HG02798 (cell line): Measurements from ENCODE around the gene IL32.
"Not testable (repeated sequence)": the region's sequence is repeated elsewhere in the genome, so short reads cannot be mapped to it uniquely, and the experiment has no call there.

Experiments used
- ATAC-seq: cut with Tn5 transposase; IDR thresholded peaks from one replicate; pipeline ENCODE4 v1.9.1; 2021; ENCODE audit warnings: mild to moderate bottlenecking; ENCODE audit not compliant: unreplicated experiment, poor library complexity

The IL32 gene

DNA sequence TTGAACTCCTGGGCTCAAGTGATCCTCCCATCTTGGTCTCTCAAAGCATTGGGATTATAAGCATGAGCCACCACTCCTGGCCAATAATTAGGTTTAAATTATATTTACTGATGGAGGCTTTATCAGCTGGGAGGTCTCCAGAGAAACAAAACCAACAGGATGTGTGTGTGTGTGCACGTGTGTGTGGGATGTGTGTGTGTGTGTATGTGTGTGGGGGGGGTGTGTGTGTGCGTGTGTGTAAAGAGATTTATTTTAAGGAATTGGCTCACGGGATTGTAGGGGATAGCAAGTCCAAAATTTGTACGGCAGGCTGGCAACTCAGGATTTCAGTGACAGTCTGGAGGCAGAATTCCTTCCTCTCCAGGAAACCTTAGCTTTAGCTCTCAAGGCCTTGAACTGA is 14.4 kb upstream of the IL32 start:
- ATAC-seq, result no peak

DNA sequence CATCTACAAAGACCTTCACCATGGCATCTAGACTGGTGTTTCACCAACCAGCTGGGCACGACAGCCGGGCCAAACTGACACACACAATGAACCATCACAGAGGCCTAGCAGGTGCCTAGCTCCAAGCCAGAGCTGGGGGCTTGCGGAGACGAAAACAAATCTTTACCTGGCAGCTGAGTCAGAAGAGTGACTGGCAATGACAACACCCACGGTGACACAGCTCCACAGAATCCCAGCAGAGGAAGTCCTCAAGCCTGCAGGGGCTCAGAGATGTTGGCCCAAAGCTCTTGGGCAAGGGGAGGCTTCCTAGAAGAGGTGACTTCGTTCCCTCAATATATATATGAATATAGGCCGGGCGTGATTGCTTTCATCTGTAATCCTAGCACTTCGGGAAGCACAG is 13.9 kb upstream of the IL32 start:
- ATAC-seq, result no peak

DNA sequence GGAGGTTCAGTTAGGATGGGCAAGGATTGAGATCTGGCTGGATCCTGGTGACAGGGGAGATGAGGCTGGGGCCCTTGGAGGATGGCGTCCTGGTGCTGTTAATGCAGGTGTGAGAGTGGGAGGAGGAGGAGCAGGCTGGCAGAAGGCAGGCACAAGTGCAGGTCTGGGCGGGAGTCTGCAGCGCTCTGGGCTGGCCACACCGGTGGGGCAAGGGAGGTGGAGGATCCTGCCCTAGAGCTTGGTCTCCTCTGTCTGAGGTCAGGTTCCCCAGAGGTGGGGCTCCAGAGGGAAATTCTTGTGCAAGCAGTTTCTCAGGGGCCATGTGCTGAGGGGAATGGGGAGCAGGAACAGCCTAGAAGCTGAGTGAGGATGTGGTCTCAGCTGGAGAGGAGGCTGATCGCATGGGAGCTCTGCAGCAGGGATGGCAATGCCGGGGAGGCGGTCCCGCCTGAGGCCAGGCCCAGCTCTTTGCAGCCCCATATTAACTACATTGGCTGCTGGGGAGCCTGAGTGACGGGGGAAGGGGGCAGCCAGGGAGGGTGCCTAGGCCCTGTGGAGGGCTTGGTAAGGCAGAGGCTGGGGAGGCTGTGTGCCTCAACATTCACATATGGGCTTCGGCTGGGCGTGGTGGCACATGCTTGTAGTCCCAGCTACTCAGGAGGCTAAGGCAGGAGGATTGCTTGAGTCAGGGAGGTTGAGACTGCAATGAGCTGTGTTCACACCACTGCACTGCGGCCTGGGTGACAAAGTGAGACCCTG is 12.7 kb upstream of the IL32 start:
- ATAC-seq, result not testable (repeated sequence)

DNA sequence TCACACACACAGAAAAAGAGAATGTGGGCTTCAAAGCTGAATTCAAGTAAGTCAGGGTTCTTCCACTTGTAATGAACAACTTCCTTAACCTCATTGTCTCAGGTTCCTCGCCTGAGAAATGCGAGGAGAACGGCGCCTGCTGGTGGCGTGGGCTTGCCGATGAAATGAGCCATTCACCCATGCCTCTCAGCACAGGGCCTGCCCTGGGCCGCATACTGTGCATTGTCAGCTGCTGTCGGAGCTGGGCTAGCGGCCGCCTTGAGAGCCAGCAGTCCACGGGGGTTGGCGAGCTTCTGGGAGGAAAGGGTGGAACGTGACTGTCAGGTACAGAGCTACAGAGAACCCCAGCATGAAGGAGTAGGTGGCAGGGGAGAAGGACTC is 12.1 kb upstream of the IL32 start:
- ATAC-seq, result not testable (repeated sequence)

DNA sequence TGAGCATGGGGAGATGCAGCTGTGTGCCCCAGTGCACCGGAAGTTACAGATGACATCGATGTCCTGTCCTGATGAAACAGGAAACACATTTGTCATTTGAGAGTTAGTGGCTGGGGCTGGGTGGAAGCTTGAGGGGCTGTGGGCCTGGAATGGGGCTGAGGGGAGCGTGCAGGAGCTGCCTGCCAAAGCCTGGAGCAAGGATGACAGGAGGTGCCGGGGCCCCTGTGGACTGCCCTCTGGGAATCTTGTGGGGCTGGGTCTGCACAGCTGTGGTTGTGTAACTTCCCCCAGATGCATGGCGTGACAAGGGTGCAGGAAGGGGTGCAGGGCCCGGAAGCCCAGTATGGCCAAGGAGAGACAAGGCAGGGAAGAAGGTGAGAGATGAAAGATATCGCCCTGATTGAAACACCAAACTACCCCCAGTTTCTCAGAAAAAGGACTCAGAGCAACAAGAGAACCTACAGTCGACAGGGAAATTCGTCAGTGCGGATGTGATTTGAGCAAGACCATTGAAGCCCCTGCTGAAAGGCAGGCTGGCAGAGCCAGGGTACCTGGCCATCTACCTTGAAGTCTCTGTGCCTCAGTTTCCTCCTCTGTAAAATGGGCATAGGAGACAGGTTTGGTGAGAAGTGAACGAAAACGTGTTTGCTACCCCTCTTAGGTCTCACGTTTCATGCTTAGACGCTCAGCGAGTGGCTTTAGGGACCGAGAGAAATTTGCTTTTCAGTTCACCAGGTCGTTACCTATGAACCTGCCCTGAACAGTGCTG is 10.3 kb upstream of the IL32 start:
- no peak for ATAC-seq

DNA sequence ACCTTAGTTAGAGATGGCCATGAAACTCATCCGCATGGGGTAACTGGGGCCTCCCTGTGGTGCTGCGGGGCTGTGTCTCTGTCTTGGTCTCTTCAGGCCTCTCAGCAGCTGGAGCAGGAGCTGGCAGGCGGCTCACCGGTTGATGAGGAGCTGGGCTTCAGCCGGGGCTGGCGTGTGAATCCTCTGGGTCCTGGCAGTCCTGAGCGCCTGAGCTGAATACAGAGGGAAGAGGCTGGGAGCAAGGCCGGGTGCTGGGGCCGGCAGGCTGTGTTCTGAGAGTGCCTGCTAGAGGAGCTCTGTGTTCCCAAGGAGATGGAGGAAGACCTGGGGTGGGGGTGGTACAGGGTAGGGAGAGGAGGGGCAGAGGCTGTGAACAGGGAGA is 9.7 kb upstream of the IL32 start:
- not testable (repeated sequence) for ATAC-seq

DNA sequence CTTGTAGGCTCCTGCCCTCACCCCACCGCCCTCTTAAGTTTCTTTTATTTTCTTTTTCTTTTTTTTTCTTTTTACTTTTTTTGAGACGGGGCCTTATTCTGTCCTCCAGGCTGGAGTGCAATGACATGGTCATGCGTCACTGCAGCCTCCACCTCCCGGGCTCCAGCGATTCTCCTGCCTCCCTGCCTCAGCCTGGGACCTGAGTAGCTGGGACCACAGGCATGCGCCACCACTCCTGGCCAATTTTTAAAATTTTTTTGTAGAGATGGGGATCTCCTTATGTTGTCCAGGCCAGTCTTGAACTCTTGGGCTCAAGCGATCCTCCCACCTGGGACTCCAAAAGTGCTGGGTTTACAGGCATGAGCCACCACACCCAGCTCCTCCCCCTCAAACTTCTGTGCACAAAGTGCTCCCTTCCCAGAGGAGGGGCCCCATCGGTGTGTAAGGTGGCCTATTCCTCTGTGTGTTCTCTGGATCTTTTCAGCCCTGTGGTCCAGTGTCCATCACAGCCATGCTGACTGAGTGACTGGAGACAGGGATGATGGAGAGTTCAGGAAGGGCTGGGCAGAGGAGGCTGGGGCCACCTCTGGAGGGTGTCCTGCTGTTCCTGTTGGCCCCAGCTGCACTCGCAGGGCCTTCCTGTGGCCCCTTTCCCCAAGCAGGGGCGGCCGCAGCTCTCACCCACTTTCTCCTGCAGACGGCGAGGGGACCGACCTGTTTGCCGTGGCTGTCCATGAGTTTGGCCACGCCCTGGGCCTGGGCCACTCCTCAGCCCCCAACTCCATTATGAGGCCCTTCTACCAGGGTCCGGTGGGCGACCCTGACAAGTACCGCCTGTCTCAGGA is 8.9 kb upstream of the IL32 start:
- no peak for ATAC-seq

DNA sequence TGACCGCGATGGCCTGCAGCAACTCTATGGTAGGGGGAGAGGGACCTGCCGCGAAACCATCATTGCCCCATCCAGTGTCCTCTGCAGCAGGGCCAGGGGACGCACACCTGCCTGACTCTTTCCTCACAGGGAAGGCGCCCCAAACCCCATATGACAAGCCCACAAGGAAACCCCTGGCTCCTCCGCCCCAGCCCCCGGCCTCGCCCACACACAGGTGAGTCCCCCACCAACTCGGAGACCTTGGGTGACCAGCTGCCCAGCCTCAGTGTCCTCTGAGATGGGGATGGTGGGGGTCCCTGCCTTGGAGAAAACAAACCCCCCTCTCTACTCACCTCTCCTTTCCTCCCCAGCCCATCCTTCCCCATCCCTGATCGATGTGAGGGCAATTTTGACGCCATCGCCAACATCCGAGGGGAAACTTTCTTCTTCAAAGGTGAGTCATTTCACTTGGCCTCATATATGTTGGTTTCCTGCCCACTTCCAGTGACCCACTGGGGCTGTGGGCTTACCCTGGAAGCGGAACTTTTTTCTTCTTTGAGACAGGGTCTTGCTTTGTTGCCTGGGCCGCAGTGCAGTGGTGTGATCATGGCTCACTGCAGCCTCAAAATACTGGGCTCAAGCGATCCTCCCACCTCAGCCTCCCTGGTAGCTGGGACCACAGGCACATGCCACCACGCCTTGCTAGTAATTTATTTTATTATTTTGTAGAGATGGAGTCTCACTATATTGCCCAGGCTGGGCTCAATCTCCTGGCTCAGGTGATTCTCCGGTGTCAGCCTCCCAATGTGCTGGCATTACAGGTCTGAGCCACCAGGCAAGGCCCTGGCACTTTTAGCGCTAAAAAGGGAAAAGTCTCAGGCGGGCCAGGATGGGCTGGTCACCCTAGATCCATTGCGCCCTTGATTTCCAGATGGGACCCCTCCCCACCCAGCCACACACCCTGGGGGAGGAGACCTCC is 8.0 kb upstream of the IL32 start:
- ATAC-seq, result no peak

DNA sequence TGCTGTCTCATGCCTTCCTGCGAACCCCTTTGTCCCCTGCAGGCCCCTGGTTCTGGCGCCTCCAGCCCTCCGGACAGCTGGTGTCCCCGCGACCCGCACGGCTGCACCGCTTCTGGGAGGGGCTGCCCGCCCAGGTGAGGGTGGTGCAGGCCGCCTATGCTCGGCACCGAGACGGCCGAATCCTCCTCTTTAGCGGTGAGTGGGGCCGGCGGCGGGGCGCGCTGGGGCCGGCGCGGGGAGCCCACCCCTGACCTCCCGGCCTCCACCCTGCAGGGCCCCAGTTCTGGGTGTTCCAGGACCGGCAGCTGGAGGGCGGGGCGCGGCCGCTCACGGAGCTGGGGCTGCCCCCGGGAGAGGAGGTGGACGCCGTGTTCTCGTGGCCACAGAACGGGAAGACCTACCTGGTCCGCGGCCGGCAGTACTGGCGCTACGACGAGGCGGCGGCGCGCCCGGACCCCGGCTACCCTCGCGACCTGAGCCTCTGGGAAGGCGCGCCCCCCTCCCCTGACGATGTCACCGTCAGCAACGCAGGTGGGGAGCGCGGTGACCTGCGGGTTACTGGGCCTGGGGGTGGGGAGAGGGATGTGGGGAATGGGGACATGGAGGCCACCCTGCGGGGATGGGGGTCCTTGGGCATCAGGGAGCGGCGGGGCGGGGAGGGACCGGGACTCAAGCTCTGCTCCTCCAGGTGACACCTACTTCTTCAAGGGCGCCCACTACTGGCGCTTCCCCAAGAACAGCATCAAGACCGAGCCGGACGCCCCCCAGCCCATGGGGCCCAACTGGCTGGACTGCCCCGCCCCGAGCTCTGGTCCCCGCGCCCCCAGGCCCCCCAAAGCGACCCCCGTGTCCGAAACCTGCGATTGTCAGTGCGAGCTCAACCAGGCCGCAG is 7.1 kb upstream of the IL32 start:
- no peak for ATAC-seq

DNA sequence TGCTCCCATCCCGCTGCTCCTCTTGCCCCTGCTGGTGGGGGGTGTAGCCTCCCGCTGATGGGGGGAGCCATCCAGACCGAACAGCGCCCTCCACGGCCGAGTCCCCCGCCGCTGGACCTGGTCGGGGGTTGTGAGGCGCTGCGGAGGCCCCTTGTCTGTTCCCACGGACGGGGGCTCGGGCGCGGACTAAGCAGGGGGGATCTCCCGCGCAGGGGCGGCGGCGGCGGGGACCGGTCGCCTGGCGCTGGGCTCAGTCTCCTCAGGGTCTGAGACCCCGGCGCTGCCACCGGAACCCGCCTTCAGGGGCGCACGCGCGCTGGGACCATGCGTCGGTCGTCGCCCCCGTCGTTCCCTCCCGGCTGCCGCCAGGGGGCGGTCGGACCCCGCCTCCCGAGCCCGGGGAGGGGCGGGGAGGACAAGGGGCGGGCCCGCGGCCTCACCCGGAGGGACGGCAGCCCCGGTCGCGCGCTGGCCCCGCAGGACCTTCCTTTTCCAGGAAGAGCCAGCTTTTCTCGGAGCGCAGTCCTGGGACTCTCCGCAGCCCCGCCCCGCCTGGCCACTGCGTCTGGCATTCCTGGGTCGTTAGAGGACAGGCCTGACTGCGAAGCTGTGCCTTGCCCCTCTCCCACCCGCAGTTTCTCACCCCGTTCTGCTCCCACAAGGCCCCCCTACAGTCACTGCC is 6.3 kb upstream of the IL32 start:
- peak; percentile 86 for ATAC-seq

DNA sequence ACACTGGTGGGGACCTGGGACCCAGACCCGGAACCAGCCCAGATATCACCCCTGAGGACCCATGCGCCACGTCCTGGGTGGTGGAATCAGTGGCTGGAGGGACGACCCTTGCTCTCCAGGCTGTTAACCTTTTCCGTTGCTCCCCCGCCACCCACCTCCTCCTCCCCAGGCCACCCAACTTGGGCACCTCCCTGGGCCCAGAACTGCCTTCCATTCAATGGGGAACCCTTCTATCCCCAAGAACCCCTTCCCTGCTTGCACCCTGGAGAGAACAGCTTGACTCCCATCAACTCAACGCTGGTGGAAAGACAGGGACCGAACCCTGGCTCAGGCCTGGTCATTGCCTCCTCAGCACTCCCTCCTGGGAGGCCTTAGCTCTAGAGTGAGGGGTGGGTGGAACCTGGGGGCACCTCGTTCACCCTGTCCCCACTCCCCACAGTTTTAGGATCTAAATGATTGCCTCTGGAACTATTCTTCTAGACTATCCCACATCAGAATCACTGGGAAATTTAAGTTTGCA is 5.7 kb upstream of the IL32 start:
- no peak for ATAC-seq

DNA sequence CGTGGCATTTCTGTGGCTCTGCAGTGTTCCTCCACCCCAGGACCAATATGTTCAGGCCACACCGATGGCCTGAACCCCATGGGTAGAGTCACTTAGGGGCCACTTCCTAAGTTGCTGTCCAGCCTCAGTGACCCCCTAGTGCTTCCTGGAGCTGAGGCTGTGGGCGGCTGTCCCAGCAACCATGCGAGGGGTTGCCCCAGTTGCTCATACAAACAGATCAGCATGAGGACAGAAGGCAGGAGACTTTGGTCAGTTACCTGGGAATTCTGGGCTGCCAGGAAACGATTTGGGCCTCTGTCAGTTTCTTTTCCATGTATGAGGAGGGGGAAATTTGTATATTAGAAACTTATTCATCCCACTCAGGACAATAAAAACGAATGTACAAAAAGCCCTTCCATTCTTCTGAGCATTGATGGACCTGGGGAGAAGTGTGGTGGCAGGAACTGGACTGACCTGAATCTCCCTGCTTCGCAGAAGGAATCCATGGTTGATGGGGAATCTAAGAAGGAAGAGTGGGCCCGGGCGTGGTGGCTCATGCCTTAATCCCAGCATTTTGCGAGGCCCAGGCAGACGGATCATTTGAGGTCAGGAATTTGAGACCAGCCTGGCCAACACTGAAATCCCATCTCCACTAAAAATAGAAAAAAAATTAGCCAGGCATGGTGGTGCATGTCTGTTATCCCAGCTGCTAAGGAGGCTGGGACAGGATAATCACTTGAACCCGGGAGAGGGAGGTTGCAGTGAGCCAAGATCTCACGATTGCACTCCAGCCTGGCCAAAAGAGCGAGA is 4.9 kb upstream of the IL32 start:
- ATAC-seq, result no peak

DNA sequence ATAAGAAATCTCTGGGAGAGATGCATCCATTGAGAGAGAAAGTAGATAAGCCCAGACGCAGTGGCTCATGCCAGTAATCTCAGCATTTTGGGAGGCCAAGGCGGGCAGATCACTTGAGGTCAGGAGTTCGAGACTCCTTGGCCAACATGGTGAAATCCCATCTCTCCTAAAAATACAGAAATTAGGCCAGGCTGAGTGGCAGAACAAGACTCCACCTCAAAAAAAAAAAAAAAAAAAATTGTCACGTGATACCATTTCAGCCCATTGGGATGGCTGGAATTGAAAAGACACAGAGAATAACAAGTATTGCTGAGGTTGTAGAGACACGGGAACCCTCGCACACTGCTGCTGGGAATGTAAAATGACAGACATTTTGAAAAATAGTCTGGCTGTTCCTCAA is 2.9 kb upstream of the IL32 start:
- no peak for ATAC-seq

DNA sequence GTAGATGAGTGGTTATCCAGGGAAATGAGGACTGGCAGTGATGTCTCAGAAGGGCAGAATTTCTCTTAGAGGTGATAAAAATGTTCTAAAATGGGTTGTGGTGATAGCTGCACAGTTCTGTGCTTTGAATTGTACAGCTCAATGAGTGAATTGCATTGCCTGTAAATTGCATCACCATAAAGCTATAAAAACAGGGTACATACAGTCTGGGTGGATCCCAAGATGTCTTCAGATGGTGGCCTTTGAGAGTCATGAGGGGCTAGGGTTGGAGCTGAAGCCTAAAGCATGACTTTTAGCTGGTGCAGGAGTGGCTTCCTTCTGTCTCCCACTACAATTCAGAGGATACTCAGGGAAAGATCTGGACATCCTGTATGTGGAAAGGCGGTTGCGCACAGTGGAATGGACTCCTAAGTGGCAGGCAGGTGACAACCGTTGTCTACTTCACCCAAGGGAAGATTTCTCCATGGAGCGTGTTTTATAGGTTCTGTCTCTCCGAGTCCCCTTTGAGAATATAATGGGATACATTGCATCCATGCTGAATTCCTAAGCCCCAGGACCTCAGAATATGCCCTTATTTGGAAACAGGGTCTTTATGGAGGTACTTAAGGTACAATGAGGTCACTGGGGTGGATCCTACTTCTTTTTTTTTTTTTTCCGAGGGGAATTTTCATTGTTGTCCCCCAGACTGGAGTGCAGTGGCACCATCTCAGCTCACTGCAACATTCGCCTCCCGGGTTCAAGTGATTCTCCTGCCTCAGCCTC is 1.6 kb upstream of the IL32 start:
- ATAC-seq, result no peak

DNA sequence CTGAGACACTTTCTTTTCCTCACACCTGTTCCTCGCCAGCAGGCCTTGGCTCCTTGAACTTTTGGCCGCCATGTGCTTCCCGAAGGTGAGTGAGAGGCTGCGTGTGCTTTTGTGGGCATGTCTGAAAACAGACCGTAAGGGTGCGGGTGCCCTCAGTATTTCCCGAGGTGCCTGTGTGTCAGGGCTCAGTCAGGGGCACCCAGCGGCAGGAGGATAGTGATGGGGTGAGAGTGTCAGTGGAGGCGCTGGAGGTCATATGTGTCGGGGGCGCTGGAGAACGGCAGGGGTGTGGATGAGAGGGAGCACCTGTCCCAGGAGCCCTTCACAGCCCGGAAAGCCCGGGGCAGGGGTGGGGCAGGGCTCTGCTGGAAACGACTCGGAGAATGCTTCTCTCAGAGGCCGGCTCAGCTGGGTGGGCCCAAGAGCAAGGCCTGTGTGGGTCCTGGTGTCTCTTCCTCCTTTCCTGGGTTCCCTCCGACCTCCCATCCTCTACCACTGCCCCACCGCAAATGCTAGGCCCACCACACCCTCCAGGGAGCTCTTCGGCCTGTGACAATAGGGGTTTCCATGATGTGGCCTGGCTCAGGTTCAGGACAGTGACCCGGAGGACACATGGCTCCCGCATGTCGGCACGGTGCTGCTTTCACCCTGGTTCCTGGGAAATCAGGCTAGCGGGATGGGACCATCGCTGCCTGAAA is 451 bp downstream of the IL32 start:
- ATAC-seq, result no peak

DNA sequence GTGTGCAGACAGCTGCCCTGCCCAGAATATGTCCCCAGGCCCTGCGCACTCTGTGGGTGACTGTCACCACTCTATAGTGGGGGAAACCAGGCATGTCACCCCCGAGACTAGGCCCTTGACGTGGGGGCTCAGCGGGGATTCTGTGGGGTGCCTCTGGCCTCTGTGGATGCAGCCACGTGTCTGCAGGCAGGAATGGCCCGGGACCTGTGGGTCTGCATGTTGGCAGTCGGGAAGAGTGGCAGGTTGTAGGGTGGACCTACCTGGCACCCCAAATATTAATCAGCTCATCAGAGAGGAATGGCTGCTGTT is 954 bp downstream of the IL32 start:
- no peak for ATAC-seq
